Liver (tissue), 9 donors: ENCODE data around the gene GSTO2. TPM values are rescaled to one million over a fixed set of nuclear protein-coding genes. Genes with fewer than 3 reads are reported as not detected.
"Not testable (repeated sequence)": the region's sequence is repeated elsewhere in the genome, so short reads cannot be mapped to it uniquely, and the experiment has no call there.

Experiments used
- DNase-seq: peaks from one replicate; pipeline ENCODE4 v3.0.0-alpha.2; 2017; ENCODE audit warnings: low spot score
- H3K27ac ChIP-seq, 2 donors: one replicate each; pipeline ENCODE4 v1.7.0; 2013; ENCODE audit warnings: inconsistent platforms in 2 of 2, low read length in 2 of 2, control low read depth in 1 of 2, low read depth in 1 of 2, mild to moderate bottlenecking in 1 of 2
- H3K27me3 ChIP-seq, 4 donors: one replicate each; pipeline versions ENCODE4 v1.6.1 to v1.7.0; 2013; ENCODE audit warnings: low read length in 3 of 4, inconsistent platforms in 1 of 4, mild to moderate bottlenecking in 1 of 4, moderate library complexity in 1 of 4; ENCODE audit not compliant: control insufficient read depth in 4 of 4, insufficient read depth in 4 of 4
- H3K36me3 ChIP-seq, 4 donors: one replicate each; pipeline versions ENCODE4 v1.6.1 to v1.7.0; 2013; ENCODE audit warnings: low read length in 3 of 4, mild to moderate bottlenecking in 3 of 4, low read depth in 1 of 4, moderate library complexity in 1 of 4; ENCODE audit not compliant: control insufficient read depth in 4 of 4, insufficient read depth in 3 of 4
- H3K4me1 ChIP-seq, 4 donors: one replicate each; pipeline versions ENCODE4 v1.6.1 to v1.7.0; 2013; ENCODE audit warnings: low read length in 3 of 4, mild to moderate bottlenecking in 3 of 4, moderate library complexity in 1 of 4; ENCODE audit not compliant: control insufficient read depth in 4 of 4, insufficient read depth in 4 of 4
- H3K4me3 ChIP-seq, 3 donors: one replicate each; pipeline versions ENCODE4 v1.6.1 to v1.7.0; 2013; ENCODE audit warnings: low read length in 3 of 3, control low read depth in 1 of 3, low read depth in 1 of 3, mild to moderate bottlenecking in 1 of 3
- H3K9ac ChIP-seq, 2 donors: one replicate each; pipeline ENCODE4 v1.7.0; 2013; ENCODE audit warnings: low read length in 2 of 2, mild to moderate bottlenecking in 2 of 2, moderate library complexity in 2 of 2, control low read depth in 1 of 2, low read depth in 1 of 2
- H3K9me3 ChIP-seq, 4 donors: one replicate each; pipeline versions ENCODE4 v1.6.1 to v1.7.0; 2013; ENCODE audit warnings: low read length in 3 of 4; ENCODE audit not compliant: control insufficient read depth in 4 of 4
- ATF3 ChIP-seq: IDR thresholded peaks from 2 replicates; pipeline ENCODE4 v1.6.1; 2016; ENCODE audit warnings: antibody characterized with exemption
- HNF4A ChIP-seq, 2 donors: conservative IDR thresholded peaks; 2 replicates each; pipeline ENCODE4 v1.6.1; 2016; ENCODE audit warnings: antibody characterized with exemption in 2 of 2, mild to moderate bottlenecking in 2 of 2
- JUND ChIP-seq, 2 donors: IDR thresholded peaks; 2 replicates each; pipeline ENCODE4 v1.6.1; 2016; ENCODE audit warnings: antibody characterized with exemption in 2 of 2
- REST ChIP-seq: IDR thresholded peaks from 2 replicates; pipeline ENCODE4 v1.6.1; 2016; ENCODE audit warnings: antibody characterized with exemption, mild to moderate bottlenecking
- SP1 ChIP-seq: IDR thresholded peaks from 2 replicates; pipeline ENCODE4 v1.6.1; 2018; ENCODE audit warnings: antibody characterized with exemption, mild to moderate bottlenecking
- TAF1 ChIP-seq: conservative IDR thresholded peaks from 2 replicates; pipeline ENCODE4 v1.6.1; 2016; ENCODE audit warnings: antibody characterized with exemption, mild to moderate bottlenecking
- YY1 ChIP-seq: IDR thresholded peaks from 2 replicates; pipeline ENCODE4 v1.6.1; 2016; ENCODE audit warnings: antibody characterized with exemption, mild to moderate bottlenecking
- WGBS: extraction: QIAGEN DNeasy Blood & Tissue Kit; methylation state at CpG from one replicate; pipeline ENCODE4 v1.1.7; 2013; 5-methylcytosine and 5-hydroxymethylcytosine counted together
- polyA plus RNA-seq, 2 donors: library from polyadenylated mRNA; stranded (reverse) in 1 of 2; unstranded in 1 of 2; fragments of 200-250 nt in 1 of 2; fragments of >200 nt in 1 of 2; fragmentation: Nextera tagmentation in 1 of 2; extraction: Ambion mirVana in 1 of 2; gene quantifications; one replicate each; pipeline versions ENCODE4 v1.2.1 to v1.2.3, GENCODE V29; 2013 to 2015
- total RNA-seq, 2 donors: library from RNA; depleted of rRNA; stranded (reverse); fragments of >200 nt; gene quantifications; one replicate each; pipeline ENCODE4 v1.2.3, GENCODE V29; 2014
- donor health status: healthy.
- donor health status: healthy.
- donor health status: healthy.
- donor health status: healthy.
- donor health status: healthy.

Gene GSTO2
- total and polyA plus RNA-seq, 4 donors, result 1.0 to 4.6 (median 1.7) TPM

GRCh38 chr10:104246976-104247375 lies 22.0 kb upstream of the GSTO2 start (continued):
- no peak for TF ChIP-seq REST
- TF ChIP-seq YY1, result no peak
- no peak for TF ChIP-seq TAF1
- no peak for TF ChIP-seq SP1
- TF ChIP-seq HNF4A (conservative IDR thresholded peaks at IDR 0.05), result no peak

GRCh38 chr10:104247513-104248146 lies 21.4 kb upstream of the GSTO2 start:
- Histone ChIP-seq H3K4me3 (no peak overlapping the region), H3K9me3 (no peaks in the 10 kb centered on the region), H3K36me3 (no peaks in the 10 kb centered on the region), H3K9ac (no peak overlapping the region), H3K27ac (no peak overlapping the region), H3K4me1 (peaks cover 0 to 13% (median 3%) of the 10 kb centered on the region in 4 donors), H3K27me3 (no peaks in the 10 kb centered on the region)
- TF ChIP-seq JUND (IDR thresholded peaks at IDR 0.05) (no peak), TAF1 (no peak)
- no peak for DNase-seq
- 84% methylated on average over 3 of the region's 3 CpGs for WGBS

GRCh38 chr10:104248931-104249330 lies 20.1 kb upstream of the GSTO2 start:
- not testable (repeated sequence) for H3K4me3 ChIP-seq, H3K27ac ChIP-seq, DNase-seq, H3K9ac ChIP-seq, H3K36me3 ChIP-seq, H3K9me3 ChIP-seq, H3K27me3 ChIP-seq
- WGBS, result 94% methylated on average over 11 of the region's 11 CpGs
- H3K4me1 ChIP-seq, result peaks cover 0 to 26% (median 15%) of the 10 kb centered on the region in 4 donors

- DNase-seq, result no peak
- 24% methylated on average over 1 of the region's 1 CpG for WGBS
- Histone ChIP-seq H3K4me3 (no peak overlapping the region), H3K4me1 (peaks cover 4 to 31% (median 19%) of the 10 kb centered on the region in 4 donors), H3K9me3 (no peaks in the 10 kb centered on the region), H3K27ac (no peak overlapping the region), H3K27me3 (no peaks in the 10 kb centered on the region), H3K9ac (no peak overlapping the region), H3K36me3 (no peaks in the 10 kb centered on the region)
- TF ChIP-seq HNF4A (conservative IDR thresholded peaks at IDR 0.05) (peak in 1 of 2 donors; percentile 29), ATF3 (no peak)
These were observed 18.6 kb upstream of the GSTO2 start for GRCh38 chr10:104250371-104250770.
